HepG2 (cell line): ENCODE measurements around the gene PUM1. TPM values are rescaled to one million over a fixed set of nuclear protein-coding genes. Genes with fewer than 3 reads are reported as not detected.

ENCODE experiments used
- ATAC-seq: fragments of 200-7000 bp; cut with Tn5 transposase; 3 replicates; pipeline ENCODE4 v1.9.1; 2020; ENCODE audit warnings: mild to moderate bottlenecking, moderate library complexity
- BruUV-seq: library from RNA; stranded (reverse); fragments of 400-500 nt; replicated peaks from 2 replicates; lab custom pipeline; 2021; lab: Mats Ljungman, UMichigan
- CTCF ChIA-PET: fragments of 300-600 bp; formaldehyde crosslinking; extraction: SDS; loops from one replicate; lab custom pipeline; 2021; ENCODE audit warnings: low total read pairs, inconsistent platforms, low intra/inter-chr PET ratio; lab: Yijun Ruan, JAX
- POLR2A ChIA-PET: fragments of 350-600 bp; sonication (Branson Sonifier 250); formaldehyde crosslinking; loops from one replicate; lab custom pipeline; 2020; ENCODE audit warnings: antibody characterized with exemption, inconsistent platforms; lab: Yijun Ruan, JAX
- DNase-seq: peaks from one replicate; pipeline ENCODE4 v3.0.0-alpha.2; 2015; ENCODE audit warnings: low spot score
- FAIRE-seq: peaks from 3 replicates; lab custom pipeline; 2011; peaks lifted over from hg19 to GRCh38; lab: Jason Lieb, UNC
- H2AFZ ChIP-seq: one replicate; pipeline ENCODE4 v1.6.1; 2011; ENCODE audit warnings: low read length, inconsistent platforms
- H3K27ac ChIP-seq: fragments of 300-600 bp; 3 replicates; pipeline ENCODE4 v1.8.0; 2011; ENCODE audit warnings: mixed run types, mild to moderate bottlenecking, mixed read lengths, low read length, inconsistent platforms; ENCODE audit not compliant: insufficient read depth; ENCODE audit errors: extremely low read length
- H3K27me3 ChIP-seq, 2 experiments: fragments of 200-600 bp in 1 of 2; 2 replicates in 1 of 2; 3 replicates in 1 of 2; pipeline versions ENCODE4 v1.6.0 to v1.8.0; 2011; ENCODE audit warnings: low read length in 2 of 2, mild to moderate bottlenecking in 2 of 2, moderate library complexity in 2 of 2, inconsistent platforms in 1 of 2; ENCODE audit not compliant: insufficient read depth in 2 of 2, control insufficient read depth in 1 of 2
- H3K36me3 ChIP-seq, 2 experiments: fragments of 200-600 bp in 1 of 2; replicated peaks in 1 of 2; 2 replicates in 1 of 2; 3 replicates in 1 of 2; pipeline versions ENCODE4 v1.5.1 to v1.8.0; 2011; ENCODE audit warnings: low read length in 2 of 2, inconsistent platforms in 1 of 2; ENCODE audit not compliant: insufficient read depth in 2 of 2, control insufficient read depth in 1 of 2
- H3K4me1 ChIP-seq: 2 replicates; pipeline ENCODE4 v1.5.1; 2012; ENCODE audit warnings: low read length, inconsistent platforms; ENCODE audit not compliant: insufficient read depth
- H3K4me2 ChIP-seq: 2 replicates; pipeline ENCODE4 v1.6.0; 2011; ENCODE audit warnings: low read depth, low read length, inconsistent platforms
- H3K4me3 ChIP-seq, 3 experiments: fragments of 200-600 bp in 1 of 3; sonication (generic), shearing (Covaris generic) in 1 of 3; replicated peaks in 1 of 3; 2 replicates each; pipeline ENCODE4 v1.5.1; 2011 to 2016; ENCODE audit warnings: low read length in 3 of 3, inconsistent platforms in 2 of 3, low read depth in 2 of 3, mild to moderate bottlenecking in 2 of 3, control low read depth in 1 of 3, mixed read lengths in 1 of 3; ENCODE audit not compliant: insufficient read depth in 1 of 3
- H3K79me2 ChIP-seq: one replicate; pipeline ENCODE4 v1.6.1; 2011; ENCODE audit warnings: low read length, inconsistent platforms; ENCODE audit not compliant: insufficient read depth
- H3K9ac ChIP-seq: 2 replicates; pipeline ENCODE4 v1.6.0; 2011; ENCODE audit warnings: mild to moderate bottlenecking, low read depth, low read length, inconsistent platforms; ENCODE audit not compliant: insufficient read depth
- H3K9me3 ChIP-seq: 2 replicates; pipeline ENCODE4 v1.5.1; 2012; ENCODE audit warnings: mild to moderate bottlenecking, low read length
- H4K20me1 ChIP-seq: 2 replicates; pipeline ENCODE4 v1.6.0; 2011; ENCODE audit warnings: inconsistent platforms, mild to moderate bottlenecking, low read length, moderate library complexity; ENCODE audit not compliant: insufficient read depth
- NFE2 ChIP-seq: sonication (generic); formaldehyde crosslinking; IDR thresholded peaks from 2 replicates; pipeline ENCODE4 v1.4.0; 2020; ENCODE audit warnings: missing genetic modification reagents
- NR2F6 ChIP-seq, 2 experiments: IDR thresholded peaks; 2 replicates each; pipeline ENCODE4 v1.6.1; 2016; ENCODE audit warnings: antibody characterized with exemption in 1 of 2, mild to moderate bottlenecking in 1 of 2
- ZFP62 ChIP-seq: sonication (generic); formaldehyde crosslinking; IDR thresholded peaks from 2 replicates; pipeline ENCODE4 v1.4.0; 2020; ENCODE audit warnings: missing genetic modification reagents
- WGBS: methylation state at CpG from one replicate; pipeline ENCODE4 v1.1.6; 2017; ENCODE audit warnings: low lambda C conversion rate; 5-methylcytosine and 5-hydroxymethylcytosine counted together
- in situ Hi-C: cut with HindIII; loops from 2 replicates; pipeline ENCODE4 v1.10.0; 2017; ENCODE audit warnings: low pct_unique_long_range_greater_than_20kb; ENCODE audit not compliant: extremely low pct_ligation_motif_present
- intact Hi-C: fragments of 100-400 bp; cut with micrococcal nuclease; formaldehyde crosslinking; loops from one replicate; pipeline ENCODE4 v1.10.0; 2022; ENCODE audit not compliant: unreplicated experiment
- polyA plus RNA-seq, 8 experiments: library from polyadenylated mRNA; depleted of rRNA in 3 of 8; stranded (reverse) in 7 of 8; unstranded in 1 of 8; fragments of >200 nt; fragmentation: Illumina TruSeq in 4 of 8; extraction: Trizol in 4 of 8; gene quantifications; 2 replicates each; pipeline versions ENCODE4 v1.2.1 to v1.2.3, GENCODE V29; 2011 to 2016; ENCODE audit warnings: low read depth in 4 of 8, missing spikeins in 1 of 8, mixed read lengths in 1 of 8; ENCODE audit not compliant: insufficient read depth in 1 of 8
- total RNA-seq, 5 experiments: library from RNA; depleted of rRNA; stranded (reverse); fragments of >200 nt; fragmentation: Illumina TruSeq; extraction: Trizol; gene quantifications; 2 replicates each; pipeline ENCODE4 v1.2.3, GENCODE V29; 2016; ENCODE audit warnings: low read depth in 1 of 5
- TF ChIP-seq, protein P1 (sequence below): sonication (generic); formaldehyde crosslinking; IDR thresholded peaks from 2 replicates; pipeline ENCODE4 v1.4.0; 2020; ENCODE audit warnings: missing genetic modification reagents, borderline replicate concordance
- TF ChIP-seq, protein P2 (sequence below): sonication (generic); formaldehyde crosslinking; IDR thresholded peaks from 2 replicates; pipeline ENCODE4 v1.8.1; 2023; ENCODE audit warnings: mild to moderate bottlenecking, inconsistent platforms, moderate library complexity, missing genetic modification reagents, borderline replicate concordance
- TF ChIP-seq, protein P3 (sequence below): sonication (generic); formaldehyde crosslinking; IDR thresholded peaks from 2 replicates; pipeline ENCODE4 v1.8.1; 2023; ENCODE audit warnings: missing genetic modification reagents, mild to moderate bottlenecking, borderline replicate concordance

Gene PUM1
- total and polyA plus RNA-seq, 2 of the 13 experiments (the other 11 are each of a cell fraction or from before 2014, with no cell fraction given) = 64.7 to 91.0 TPM

DNA sequence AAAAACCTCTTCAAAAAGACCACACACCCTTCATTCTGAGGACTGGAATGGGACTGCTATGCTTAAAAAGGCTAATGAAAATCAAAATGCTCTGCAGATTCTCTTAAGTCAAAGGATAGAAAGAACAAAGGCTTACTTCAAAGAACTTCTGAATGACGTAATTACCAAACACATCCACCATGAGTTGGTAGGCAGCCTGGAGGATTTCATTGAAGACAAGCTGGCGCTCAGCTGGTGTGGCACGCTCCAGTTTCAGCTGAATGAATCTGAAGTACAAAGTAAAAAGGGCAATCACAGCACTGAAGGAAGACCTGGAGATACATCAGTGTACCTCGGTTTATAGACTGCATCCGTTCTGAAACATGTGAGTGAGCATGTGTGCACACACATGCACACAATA, 113.4 kb downstream of the PUM1 start (continued):
- TF ChIP-seq, protein P1, sequence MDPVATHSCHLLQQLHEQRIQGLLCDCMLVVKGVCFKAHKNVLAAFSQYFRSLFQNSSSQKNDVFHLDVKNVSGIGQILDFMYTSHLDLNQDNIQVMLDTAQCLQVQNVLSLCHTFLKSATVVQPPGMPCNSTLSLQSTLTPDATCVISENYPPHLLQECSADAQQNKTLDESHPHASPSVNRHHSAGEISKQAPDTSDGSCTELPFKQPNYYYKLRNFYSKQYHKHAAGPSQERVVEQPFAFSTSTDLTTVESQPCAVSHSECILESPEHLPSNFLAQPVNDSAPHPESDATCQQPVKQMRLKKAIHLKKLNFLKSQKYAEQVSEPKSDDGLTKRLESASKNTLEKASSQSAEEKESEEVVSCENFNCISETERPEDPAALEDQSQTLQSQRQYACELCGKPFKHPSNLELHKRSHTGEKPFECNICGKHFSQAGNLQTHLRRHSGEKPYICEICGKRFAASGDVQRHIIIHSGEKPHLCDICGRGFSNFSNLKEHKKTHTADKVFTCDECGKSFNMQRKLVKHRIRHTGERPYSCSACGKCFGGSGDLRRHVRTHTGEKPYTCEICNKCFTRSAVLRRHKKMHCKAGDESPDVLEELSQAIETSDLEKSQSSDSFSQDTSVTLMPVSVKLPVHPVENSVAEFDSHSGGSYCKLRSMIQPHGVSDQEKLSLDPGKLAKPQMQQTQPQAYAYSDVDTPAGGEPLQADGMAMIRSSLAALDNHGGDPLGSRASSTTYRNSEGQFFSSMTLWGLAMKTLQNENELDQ (CRISPR knock-in tag) = no peak
- TF ChIP-seq, protein P2, sequence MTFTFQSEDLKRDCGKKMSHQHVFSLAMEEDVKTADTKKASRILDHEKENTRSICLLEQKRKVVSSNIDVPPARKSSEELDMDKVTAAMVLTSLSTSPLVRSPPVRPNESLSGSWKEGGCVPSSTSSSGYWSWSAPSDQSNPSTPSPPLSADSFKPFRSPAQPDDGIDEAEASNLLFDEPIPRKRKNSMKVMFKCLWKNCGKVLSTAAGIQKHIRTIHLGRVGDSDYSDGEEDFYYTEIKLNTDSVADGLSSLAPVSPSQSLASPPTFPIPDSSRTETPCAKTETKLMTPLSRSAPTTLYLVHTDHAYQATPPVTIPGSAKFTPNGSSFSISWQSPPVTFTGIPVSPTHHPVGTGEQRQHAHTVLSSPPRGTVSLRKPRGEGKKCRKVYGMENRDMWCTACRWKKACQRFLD (CRISPR knock-in tag) = no peak

DNA sequence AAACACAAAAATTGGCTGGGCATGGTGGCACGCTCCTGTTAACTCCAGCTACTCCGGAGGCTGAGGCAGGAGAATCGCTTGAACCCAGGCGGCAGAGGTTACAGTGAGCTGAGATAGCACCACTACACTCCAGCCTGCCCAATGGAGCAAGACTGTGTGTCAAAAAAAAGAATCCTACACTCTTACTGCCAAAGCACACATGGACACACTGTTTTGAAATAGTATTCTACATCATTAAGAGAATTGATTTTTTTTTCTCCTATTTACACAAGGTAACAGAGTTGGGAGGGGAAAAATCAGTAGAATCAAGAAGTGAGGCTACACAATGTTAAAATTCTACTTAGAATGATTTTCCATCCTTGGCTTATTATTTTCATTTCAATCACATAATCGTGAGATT, 114.8 kb downstream of the PUM1 start:
- H3K27me3 ChIP-seq = no peaks in the 10 kb centered on the region
- in situ Hi-C loops = no loop called here
- no TSS peak for BruUV-seq

More for the DNA sequence above, 114.8 kb downstream of the PUM1 start:
- ATAC-seq = no peak
- no peaks in the 10 kb centered on the region for H3K79me2 ChIP-seq
- CTCF ChIA-PET = no interaction called here
- TF ChIP-seq NR2F6 (IDR thresholded peaks at IDR 0.05) = no peak
- TF ChIP-seq NR2F6 (CRISPR knock-in tag; IDR thresholded peaks at IDR 0.05) = no peak
- no peak for TF ChIP-seq ZFP62
- TF ChIP-seq NFE2 (CRISPR knock-in tag) = no peak
- TF ChIP-seq, protein P3, sequence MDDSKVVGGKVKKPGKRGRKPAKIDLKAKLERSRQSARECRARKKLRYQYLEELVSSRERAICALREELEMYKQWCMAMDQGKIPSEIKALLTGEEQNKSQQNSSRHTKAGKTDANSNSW (CRISPR knock-in tag) = no peak
- H3K9me3 ChIP-seq = no peaks in the 10 kb centered on the region
- H2AFZ ChIP-seq = no peak overlapping the region
- intact Hi-C loops = no loop called here
- H3K4me2 ChIP-seq = no peak overlapping the region
- FAIRE-seq = no peak
- no peak for DNase-seq
- peaks cover 29 to 83% of the 10 kb centered on the region in 2 experiments for H3K36me3 ChIP-seq
- POLR2A ChIA-PET = no interaction called here
- H3K9ac ChIP-seq = no peak overlapping the region
- H3K27ac ChIP-seq = no peak overlapping the region
- H3K4me3 ChIP-seq = no peak overlapping the region
- WGBS = 95% methylated on average over 5 of the region's 5 CpGs
- H3K4me1 ChIP-seq = no peaks in the 10 kb centered on the region
- peaks cover 12% of the 10 kb centered on the region for H4K20me1 ChIP-seq
